Measurements from ENCODE around the gene RHOG. TPM values are rescaled to one million over a fixed set of nuclear protein-coding genes. Genes with fewer than 3 reads are reported as not detected.
A peak's percentile ranks its signal among the peaks of the same experiment; 100 is the strongest.

The RHOG gene
- total RNA-seq, 1 donor from 2014 or later = 46.8 TPM

DNA sequence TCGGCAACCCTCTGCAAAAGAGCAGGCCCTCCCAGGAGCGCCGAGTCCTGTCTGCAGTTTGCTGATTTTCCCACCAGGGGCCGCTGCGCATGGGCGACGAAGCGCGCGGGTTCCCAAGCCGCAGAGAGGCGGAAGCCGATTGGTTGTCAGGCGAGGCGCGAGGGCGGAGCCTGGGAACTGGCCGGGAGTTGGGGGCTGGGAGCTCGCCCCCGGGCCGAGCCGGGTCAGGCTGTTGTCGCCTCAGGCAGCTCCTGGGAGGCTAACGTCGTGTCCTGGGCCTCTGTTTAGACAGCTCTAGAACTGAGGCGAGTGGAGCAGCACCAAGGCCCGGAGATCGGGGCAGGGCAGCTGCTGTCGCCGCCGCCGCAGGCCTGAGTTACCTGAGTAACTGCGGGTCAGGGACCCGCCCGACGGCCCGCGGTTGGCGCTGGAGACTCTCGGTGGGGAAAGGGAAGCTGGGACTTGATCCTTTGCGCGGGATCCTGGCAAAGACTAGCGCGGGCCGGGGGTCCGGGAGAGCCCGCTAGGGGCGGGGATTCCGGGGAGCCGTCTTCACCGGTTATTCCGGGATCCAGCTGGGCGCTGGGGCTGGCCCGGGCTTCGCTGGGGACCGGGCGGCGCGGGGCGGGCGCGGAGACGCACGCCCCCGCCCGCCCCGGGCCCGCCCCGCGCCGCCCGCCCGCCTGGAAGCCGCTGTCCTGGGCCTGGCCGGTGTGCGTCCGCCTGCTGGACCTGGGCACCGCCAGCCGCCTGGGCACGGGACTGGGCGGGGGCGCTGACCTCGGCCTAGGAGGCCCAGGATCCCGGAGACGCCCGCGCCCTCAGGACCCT lies 14.4 kb upstream of the RHOG start, which contains the start of gene STIM1:
Gene STIM1 (plus strand): TSS at position 688 of the 831 bp plus-strand sequence. CDS start 607 bp downstream, outside the sequence.
- H3K4me3 Mint-ChIP-seq (ENCODE audit: unreplicated experiment) = peak within 1 kb of the TSS; percentile 99
- TF ChIP-seq, protein P1, sequence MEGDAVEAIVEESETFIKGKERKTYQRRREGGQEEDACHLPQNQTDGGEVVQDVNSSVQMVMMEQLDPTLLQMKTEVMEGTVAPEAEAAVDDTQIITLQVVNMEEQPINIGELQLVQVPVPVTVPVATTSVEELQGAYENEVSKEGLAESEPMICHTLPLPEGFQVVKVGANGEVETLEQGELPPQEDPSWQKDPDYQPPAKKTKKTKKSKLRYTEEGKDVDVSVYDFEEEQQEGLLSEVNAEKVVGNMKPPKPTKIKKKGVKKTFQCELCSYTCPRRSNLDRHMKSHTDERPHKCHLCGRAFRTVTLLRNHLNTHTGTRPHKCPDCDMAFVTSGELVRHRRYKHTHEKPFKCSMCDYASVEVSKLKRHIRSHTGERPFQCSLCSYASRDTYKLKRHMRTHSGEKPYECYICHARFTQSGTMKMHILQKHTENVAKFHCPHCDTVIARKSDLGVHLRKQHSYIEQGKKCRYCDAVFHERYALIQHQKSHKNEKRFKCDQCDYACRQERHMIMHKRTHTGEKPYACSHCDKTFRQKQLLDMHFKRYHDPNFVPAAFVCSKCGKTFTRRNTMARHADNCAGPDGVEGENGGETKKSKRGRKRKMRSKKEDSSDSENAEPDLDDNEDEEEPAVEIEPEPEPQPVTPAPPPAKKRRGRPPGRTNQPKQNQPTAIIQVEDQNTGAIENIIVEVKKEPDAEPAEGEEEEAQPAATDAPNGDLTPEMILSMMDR (IDR thresholded peaks at IDR 0.05) = peak; percentile 96
- DNase-seq (ENCODE audit: extremely low spot score, unreplicated experiment) = peak; percentile 98
- H3K36me3 Mint-ChIP-seq (ENCODE audit: unreplicated experiment) = no peaks in the 10 kb centered on the region
- no peaks in the 10 kb centered on the region for H3K9me3 Mint-ChIP-seq (ENCODE audit: unreplicated experiment)
- peaks cover 40% of the 10 kb centered on the region for H3K4me1 Mint-ChIP-seq (ENCODE audit: unreplicated experiment)
- peak within 1 kb of the TSS; percentile 90 for H3K27ac Mint-ChIP-seq (ENCODE audit: unreplicated experiment)
- no peaks in the 10 kb centered on the region for H3K27me3 Mint-ChIP-seq (ENCODE audit: unreplicated experiment)

DNA sequence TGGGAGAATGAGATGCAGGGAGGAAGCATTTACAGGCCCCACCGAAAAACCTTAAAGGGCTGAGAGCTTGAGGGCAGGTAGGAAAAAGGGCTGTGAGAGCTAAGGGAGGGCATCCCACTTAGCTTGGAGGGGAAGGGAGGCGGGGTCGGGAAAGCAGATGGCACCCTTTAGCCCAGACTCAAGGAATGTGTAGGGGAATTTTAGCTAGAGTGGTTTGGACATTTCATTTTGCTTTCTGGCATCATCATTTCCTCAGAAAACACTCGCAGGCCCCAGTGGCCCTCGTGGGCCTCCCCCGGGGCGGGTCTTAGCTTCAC lies 13.9 kb upstream of the RHOG start:
- Mint-ChIP-seq H3K27ac (ENCODE audit: unreplicated experiment) (peak overlapping the region; percentile 89), H3K27me3 (ENCODE audit: unreplicated experiment) (no peaks in the 10 kb centered on the region), H3K36me3 (ENCODE audit: unreplicated experiment) (no peaks in the 10 kb centered on the region), H3K4me1 (ENCODE audit: unreplicated experiment) (peaks cover 36% of the 10 kb centered on the region), H3K9me3 (ENCODE audit: unreplicated experiment) (no peaks in the 10 kb centered on the region), H3K4me3 (ENCODE audit: unreplicated experiment) (peak overlapping the region; percentile 87)
- TF ChIP-seq, protein P1 (IDR thresholded peaks at IDR 0.05) = no peak
- no peak for DNase-seq (ENCODE audit: extremely low spot score, unreplicated experiment)

DNA sequence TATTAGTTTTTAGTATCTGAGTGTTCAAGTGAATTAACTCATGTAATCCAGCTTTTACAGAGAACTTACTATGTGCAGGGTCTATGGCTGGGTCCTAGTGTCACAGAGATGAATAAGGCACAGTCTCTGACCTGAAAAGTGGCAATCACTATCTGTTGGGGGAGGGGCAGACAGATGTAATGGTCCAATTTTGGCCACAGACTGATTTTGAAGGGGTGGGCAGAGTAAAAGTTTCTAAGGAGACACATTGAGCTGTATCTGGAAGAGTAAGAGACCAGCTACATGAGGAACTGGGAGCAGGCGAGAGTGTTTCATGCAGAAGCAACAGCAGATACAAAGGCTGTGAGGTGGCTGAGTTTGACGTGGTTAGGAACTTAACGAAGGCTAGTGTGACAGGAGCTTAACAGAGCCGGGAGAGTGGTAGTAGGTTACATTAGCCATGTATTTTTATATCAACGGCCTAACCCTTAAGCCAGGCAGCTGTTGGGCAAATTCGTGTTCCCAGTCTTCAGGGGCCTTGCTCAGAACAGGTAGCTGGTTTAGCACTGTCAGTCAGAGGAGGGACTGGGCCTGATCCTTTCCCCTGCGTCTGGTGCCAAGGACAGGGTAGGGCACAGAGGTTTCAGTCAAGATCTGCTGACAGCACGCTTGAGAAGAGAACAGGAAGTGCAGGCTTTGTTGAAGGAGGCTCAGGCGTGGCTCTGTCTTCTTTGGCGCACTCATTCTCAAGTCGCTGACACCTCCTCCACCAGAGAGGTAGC lies 13.3 kb upstream of the RHOG start:
- Mint-ChIP-seq H3K4me3 (ENCODE audit: unreplicated experiment) (peak overlapping the region; percentile 46), H3K9me3 (ENCODE audit: unreplicated experiment) (no peaks in the 10 kb centered on the region), H3K27me3 (ENCODE audit: unreplicated experiment) (no peaks in the 10 kb centered on the region), H3K36me3 (ENCODE audit: unreplicated experiment) (no peaks in the 10 kb centered on the region), H3K4me1 (ENCODE audit: unreplicated experiment) (peaks cover 33% of the 10 kb centered on the region), H3K27ac (ENCODE audit: unreplicated experiment) (peak overlapping the region; percentile 89)
- TF ChIP-seq, protein P1 (IDR thresholded peaks at IDR 0.05) = no peak
- DNase-seq (ENCODE audit: extremely low spot score, unreplicated experiment) = no peak

DNA sequence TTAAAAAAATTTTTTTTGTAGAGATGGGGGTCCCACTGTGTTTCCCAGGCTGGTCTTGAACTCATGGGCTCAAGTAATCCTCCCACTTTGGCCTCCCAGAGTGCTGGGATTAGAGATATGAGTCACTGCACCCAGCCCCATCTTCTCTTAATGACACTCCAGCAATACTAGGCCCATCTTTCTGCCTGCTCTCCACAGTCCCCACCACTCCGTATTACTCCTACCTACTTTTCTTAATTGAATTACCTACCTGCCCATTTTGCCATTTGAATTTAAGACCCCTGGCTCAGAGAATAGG lies 12.7 kb upstream of the RHOG start:
- no peak for DNase-seq (ENCODE audit: extremely low spot score, unreplicated experiment)
- Mint-ChIP-seq H3K9me3 (ENCODE audit: unreplicated experiment) (no peaks in the 10 kb centered on the region), H3K4me3 (ENCODE audit: unreplicated experiment) (no peak overlapping the region), H3K27ac (ENCODE audit: unreplicated experiment) (no peak overlapping the region), H3K4me1 (ENCODE audit: unreplicated experiment) (peaks cover 30% of the 10 kb centered on the region), H3K27me3 (ENCODE audit: unreplicated experiment) (no peaks in the 10 kb centered on the region), H3K36me3 (ENCODE audit: unreplicated experiment) (no peaks in the 10 kb centered on the region)
- TF ChIP-seq, protein P1 (IDR thresholded peaks at IDR 0.05) = no peak

DNA sequence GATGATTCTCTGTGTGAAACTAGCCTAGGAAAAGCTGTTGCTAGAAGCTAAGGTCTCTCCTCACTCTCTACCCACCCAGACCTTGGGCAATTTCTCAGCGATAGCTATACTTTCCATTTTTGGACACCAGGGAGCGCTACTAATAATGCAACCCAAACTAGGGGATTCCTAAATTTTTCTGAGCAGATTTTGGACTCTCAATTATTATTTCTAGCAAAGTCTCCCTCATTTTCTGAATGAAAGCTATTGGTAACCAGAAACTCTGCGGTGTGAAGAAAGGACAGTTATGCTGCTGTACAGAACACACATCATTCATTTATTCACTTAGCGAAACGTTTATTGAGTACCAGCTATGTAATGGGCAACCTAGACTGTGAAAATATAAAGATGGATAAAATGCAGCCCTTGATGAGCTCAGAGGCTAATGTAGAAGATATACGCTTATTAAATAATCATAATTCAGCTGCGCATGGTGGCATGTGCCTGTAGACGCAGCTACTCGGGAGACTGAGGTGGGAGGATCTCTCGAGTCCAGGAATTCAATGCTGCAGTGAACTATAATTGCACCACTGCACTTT lies 8.6 kb upstream of the RHOG start:
- Mint-ChIP-seq H3K36me3 (ENCODE audit: unreplicated experiment) (no peaks in the 10 kb centered on the region), H3K9me3 (ENCODE audit: unreplicated experiment) (no peaks in the 10 kb centered on the region), H3K4me3 (ENCODE audit: unreplicated experiment) (no peak overlapping the region), H3K4me1 (ENCODE audit: unreplicated experiment) (peaks cover 3% of the 10 kb centered on the region), H3K27ac (ENCODE audit: unreplicated experiment) (no peak overlapping the region), H3K27me3 (ENCODE audit: unreplicated experiment) (peaks cover 4% of the 10 kb centered on the region)
- DNase-seq (ENCODE audit: extremely low spot score, unreplicated experiment) = no peak
- TF ChIP-seq, protein P1 (IDR thresholded peaks at IDR 0.05) = peak; percentile 80

Data from osteocyte (in vitro differentiated cells).